GM19193 (cell line): ENCODE measurements around the gene UCK1.

Source experiments
- POLR2A ChIP-seq: IDR thresholded peaks from 4 replicates; pipeline ENCODE4 v1.6.1; 2011; ENCODE audit not compliant: insufficient read depth, insufficient read length; ENCODE audit errors: extremely low read depth

The UCK1 gene

GRCh38 chr9:131559421-131560000 is 28.4 kb upstream of the UCK1 start:
- TF ChIP-seq POLR2A, result no peak

GRCh38 chr9:131557855-131558548 is 26.9 kb upstream of the UCK1 start:
- no peak for TF ChIP-seq POLR2A

GRCh38 chr9:131555841-131556673 is 25.0 kb upstream of the UCK1 start:
- TF ChIP-seq POLR2A, result no peak

GRCh38 chr9:131554843-131555351 is 23.8 kb upstream of the UCK1 start:
- TF ChIP-seq POLR2A, result no peak

DNA sequence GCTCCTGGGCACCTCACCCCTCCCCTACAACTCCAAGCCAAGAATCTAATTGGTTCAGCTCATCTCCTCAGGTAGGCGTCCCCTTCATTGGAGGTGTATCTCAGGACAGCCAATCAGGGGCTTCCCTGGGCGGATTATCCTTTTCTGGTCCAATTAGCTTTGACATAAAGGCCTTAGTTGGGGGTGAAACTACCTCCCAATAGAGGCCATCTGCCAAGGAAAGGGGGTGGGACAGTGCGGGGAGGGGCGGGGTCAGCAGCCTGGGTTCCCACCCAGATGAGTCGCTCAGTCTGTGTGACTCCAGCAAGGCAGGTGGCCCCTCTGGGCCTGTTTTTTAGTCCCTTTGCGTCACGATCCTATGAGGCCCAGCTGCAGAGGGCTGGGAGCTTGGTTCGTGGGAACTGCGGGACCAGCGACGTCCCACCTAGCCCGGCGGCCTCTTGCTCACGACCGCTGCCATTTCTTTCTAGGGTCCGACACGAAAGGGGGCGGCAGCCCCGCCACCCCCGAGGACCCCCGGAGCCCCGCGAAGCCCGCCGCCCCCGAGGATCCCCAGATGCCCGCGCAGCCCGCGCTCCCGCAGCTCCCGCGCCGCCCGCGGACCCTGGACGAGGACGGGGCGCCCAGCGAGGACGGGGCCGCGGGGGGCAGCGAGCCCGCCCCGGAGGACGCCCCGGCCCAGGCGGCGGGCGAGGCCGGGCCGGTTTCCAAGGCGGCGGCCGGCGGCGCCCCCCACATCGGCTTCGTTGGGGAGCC is 23.2 kb upstream of the UCK1 start:
- TF ChIP-seq POLR2A, result no peak

DNA sequence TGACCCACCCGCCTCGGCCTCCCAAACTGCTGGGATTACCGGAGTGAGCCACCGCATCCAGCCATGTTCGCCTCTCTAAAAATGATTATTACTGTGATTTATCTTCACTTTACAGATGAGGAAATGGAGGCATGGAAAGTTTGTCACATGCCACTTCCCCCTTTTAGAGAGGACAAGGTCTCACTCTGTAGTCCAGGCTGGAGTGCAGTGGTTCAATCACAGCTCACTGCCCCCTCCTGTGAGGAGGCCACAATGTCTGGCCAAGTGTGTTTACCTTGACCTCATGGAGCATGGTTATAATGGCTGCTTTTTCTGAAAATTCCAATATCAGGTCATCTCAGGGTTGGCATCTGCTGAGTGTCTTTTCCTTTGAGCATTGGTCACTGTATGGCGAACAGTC is 21.0 kb upstream of the UCK1 start:
- no peak for TF ChIP-seq POLR2A

- TF ChIP-seq POLR2A, result no peak
Measured at GRCh38 chr9:131546336-131547084, 15.4 kb upstream of the UCK1 start.

- TF ChIP-seq POLR2A, result no peak
Measured at GRCh38 chr9:131545786-131546335, 14.8 kb upstream of the UCK1 start.

GRCh38 chr9:131545003-131545785 is 14.1 kb upstream of the UCK1 start, which contains the start of gene PRRT1B:
Gene PRRT1B, plus strand, starts transcription at chr9:131545523. Its CDS starts 93 bp downstream, at chr9:131545616.
- TF ChIP-seq POLR2A, result no peak

DNA sequence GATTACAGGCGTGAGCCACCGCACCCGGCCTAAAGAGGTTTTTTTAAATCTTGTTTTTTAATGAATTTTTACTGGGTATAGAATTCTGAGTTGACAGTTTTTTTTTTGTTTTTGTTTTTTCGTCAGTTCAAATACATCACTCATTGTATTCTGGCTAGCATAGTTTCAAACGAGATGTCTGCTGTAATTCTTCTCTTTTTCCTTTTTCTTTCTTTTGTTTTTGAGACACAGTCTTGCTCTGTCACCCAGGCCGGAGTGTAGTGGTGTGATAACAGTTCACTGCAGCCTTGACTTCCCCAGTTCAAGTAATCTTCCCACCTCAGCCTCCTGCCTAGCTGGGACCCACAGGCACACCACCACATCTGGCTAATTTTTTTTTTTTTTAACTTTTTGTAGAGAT is 12.1 kb upstream of the UCK1 start:
- no peak for TF ChIP-seq POLR2A

DNA sequence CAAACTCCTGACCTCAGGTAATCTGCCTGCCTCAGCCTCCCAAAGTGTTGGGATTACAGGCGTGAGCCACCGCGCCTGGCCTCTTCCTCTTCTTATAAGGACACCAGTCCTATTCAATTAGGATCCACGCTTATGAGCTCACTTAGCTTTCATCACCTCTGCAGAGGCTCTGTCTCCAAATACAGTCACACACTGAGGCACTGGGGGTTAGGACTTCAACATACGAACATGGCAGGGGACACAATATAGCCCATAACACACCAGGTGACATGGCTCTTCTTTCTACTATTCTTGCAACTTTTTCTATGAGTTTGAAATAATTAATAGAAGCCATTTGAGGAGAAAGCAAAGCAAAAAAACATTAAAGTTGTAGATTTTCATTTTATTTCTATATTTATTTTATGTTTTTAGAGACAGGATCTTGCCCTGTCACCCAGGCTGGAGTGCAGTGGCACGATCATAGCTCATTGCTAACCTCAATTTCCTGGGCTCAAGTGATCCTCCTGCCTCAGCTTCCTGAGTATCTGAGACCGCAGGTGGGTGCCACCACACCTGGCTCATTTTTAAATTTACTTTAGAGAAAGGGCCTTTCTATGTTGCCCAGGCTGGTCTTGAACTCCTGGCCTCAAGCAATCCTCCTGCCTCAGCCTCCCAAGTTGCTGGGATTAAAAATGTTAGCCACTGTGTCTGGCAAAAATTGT is 8.3 kb upstream of the UCK1 start:
- no peak for TF ChIP-seq POLR2A

GRCh38 chr9:131537946-131538345 is 6.9 kb upstream of the UCK1 start:
- TF ChIP-seq POLR2A, result no peak
